Stimulated activated CD8-positive, alpha-beta memory T cell treated with anti-CD3 and anti-CD28 coated beads, Interleukin-12 subunit alpha, Interleukin-12 subunit beta, amount 100 ng/mL, for 4 hours (primary cell): ENCODE measurements around the gene USP32.
"Not testable (repeated sequence)": the region's sequence is repeated elsewhere in the genome, so short reads cannot be mapped to it uniquely, and the experiment has no call there.

Experiments
- DNase-seq: peaks from one replicate; pipeline ENCODE4 v3.0.0-alpha.2; 2020; ENCODE audit warnings: low read depth

The USP32 gene

GRCh38 chr17:60330731-60331130, 61.2 kb downstream of the USP32 start:
- no peak for DNase-seq

GRCh38 chr17:60328679-60329078, 63.3 kb downstream of the USP32 start:
- DNase-seq, result no peak

GRCh38 chr17:60327901-60328273, 64.0 kb downstream of the USP32 start:
- no peak for DNase-seq

- no peak for DNase-seq
These were observed 64.6 kb downstream of the USP32 start for GRCh38 chr17:60327134-60327900.

- DNase-seq, result no peak
These were observed 65.2 kb downstream of the USP32 start for GRCh38 chr17:60326702-60327101.

- DNase-seq, result no peak
These were observed 66.0 kb downstream of the USP32 start for GRCh38 chr17:60325730-60326524.

GRCh38 chr17:60323754-60324153, 68.2 kb downstream of the USP32 start:
- DNase-seq, result no peak

GRCh38 chr17:60322056-60322387, 69.9 kb downstream of the USP32 start:
- no peak for DNase-seq

- no peak for DNase-seq
These were observed 70.4 kb downstream of the USP32 start for GRCh38 chr17:60321336-60322055.

- no peak for DNase-seq
These were observed 73.1 kb downstream of the USP32 start for GRCh38 chr17:60318830-60319229.

- no peak for DNase-seq
These were observed 73.6 kb downstream of the USP32 start for GRCh38 chr17:60318326-60318725.

- no peak for DNase-seq
These were observed 76.3 kb downstream of the USP32 start for GRCh38 chr17:60315650-60316049.

- not testable (repeated sequence) for DNase-seq
These were observed 77.0 kb downstream of the USP32 start for GRCh38 chr17:60314900-60315299.

GRCh38 chr17:60314423-60314822, 77.5 kb downstream of the USP32 start:
- DNase-seq, result no peak

- no peak for DNase-seq
These were observed 80.0 kb downstream of the USP32 start for GRCh38 chr17:60311936-60312335.

- DNase-seq, result no peak
These were observed 80.7 kb downstream of the USP32 start for GRCh38 chr17:60311186-60311585.

- DNase-seq, result no peak
These were observed 86.8 kb downstream of the USP32 start for GRCh38 chr17:60305141-60305540.

GRCh38 chr17:60304502-60304901, 87.4 kb downstream of the USP32 start:
- no peak for DNase-seq

GRCh38 chr17:60303406-60304099, 88.4 kb downstream of the USP32 start:
- no peak for DNase-seq

- no peak for DNase-seq
These were observed 90.3 kb downstream of the USP32 start for GRCh38 chr17:60301649-60302048.

- DNase-seq, result no peak
These were observed 91.0 kb downstream of the USP32 start for GRCh38 chr17:60300949-60301348.

GRCh38 chr17:60300011-60300410, 91.9 kb downstream of the USP32 start:
- DNase-seq, result no peak
